ENCODE results near the gene KCNAB3.

Gene KCNAB3

DNA sequence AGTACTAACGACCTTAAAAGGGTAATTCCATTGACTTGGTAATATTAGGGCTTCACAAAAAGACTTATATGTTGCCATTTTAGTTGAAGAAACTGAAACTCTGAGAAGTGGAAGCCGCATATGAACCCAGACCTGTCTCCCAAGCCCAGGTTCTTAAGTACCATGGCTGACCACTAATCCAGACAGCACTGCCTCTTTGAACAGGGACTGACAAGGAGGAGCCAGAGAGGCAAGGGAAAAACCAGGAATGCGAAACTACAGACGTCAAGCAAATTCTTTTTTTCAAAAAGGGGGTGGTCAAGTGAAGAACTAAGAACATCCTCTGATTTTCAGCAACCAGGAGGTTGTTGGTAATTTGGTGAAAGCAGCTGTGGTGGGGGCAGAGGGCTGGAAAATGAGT, 56.6 kb downstream of the KCNAB3 start:
- no peaks in the 10 kb centered on the region for H3K27me3 ChIP-seq (ENCODE audit: insufficient read depth, low read length)
- H3K4me3 ChIP-seq (ENCODE audit: low read depth, low read length, poor library complexity, severe bottlenecking) = no peak overlapping the region
- H3K9ac ChIP-seq (ENCODE audit: low read length) = no peak overlapping the region
- H3K27ac ChIP-seq (ENCODE audit: low read depth, low read length, poor library complexity, severe bottlenecking) = no peak overlapping the region
- H3K9me2 ChIP-seq (ENCODE audit: low read depth, low read length) = no peaks in the 10 kb centered on the region
- H3K4me2 ChIP-seq (ENCODE audit: low read length) = no peak overlapping the region
- H3K9me3 ChIP-seq (ENCODE audit: low read length) = no peaks in the 10 kb centered on the region
- H2AFZ ChIP-seq (ENCODE audit: low read length) = no peak overlapping the region
- peaks cover 46% of the 10 kb centered on the region for H3K36me3 ChIP-seq (ENCODE audit: insufficient read depth, low read length)
- H3K79me2 ChIP-seq (ENCODE audit: insufficient read depth, low read length) = no peaks in the 10 kb centered on the region
- H3K4me1 ChIP-seq (ENCODE audit: insufficient read depth, low read length, severe bottlenecking) = no peaks in the 10 kb centered on the region
- H3F3A ChIP-seq (ENCODE audit: insufficient read depth, low read length) = no peaks in the 10 kb centered on the region
- TF ChIP-seq EZH2 (IDR thresholded peaks at IDR 0.05; ENCODE audit: borderline replicate concordance, low read length) = no peak
- TF ChIP-seq, protein P1, sequence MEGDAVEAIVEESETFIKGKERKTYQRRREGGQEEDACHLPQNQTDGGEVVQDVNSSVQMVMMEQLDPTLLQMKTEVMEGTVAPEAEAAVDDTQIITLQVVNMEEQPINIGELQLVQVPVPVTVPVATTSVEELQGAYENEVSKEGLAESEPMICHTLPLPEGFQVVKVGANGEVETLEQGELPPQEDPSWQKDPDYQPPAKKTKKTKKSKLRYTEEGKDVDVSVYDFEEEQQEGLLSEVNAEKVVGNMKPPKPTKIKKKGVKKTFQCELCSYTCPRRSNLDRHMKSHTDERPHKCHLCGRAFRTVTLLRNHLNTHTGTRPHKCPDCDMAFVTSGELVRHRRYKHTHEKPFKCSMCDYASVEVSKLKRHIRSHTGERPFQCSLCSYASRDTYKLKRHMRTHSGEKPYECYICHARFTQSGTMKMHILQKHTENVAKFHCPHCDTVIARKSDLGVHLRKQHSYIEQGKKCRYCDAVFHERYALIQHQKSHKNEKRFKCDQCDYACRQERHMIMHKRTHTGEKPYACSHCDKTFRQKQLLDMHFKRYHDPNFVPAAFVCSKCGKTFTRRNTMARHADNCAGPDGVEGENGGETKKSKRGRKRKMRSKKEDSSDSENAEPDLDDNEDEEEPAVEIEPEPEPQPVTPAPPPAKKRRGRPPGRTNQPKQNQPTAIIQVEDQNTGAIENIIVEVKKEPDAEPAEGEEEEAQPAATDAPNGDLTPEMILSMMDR (IDR thresholded peaks at IDR 0.05; ENCODE audit: low read length) = no peak
- H4K20me1 ChIP-seq (ENCODE audit: insufficient read depth, low read length) = no peaks in the 10 kb centered on the region
